ENCODE measurements around the gene ZNF20.
A peak's percentile ranks its signal among the peaks of the same experiment; 100 is the strongest.

Gene ZNF20

GRCh38 chr19:12139885-12140544 lies at the start of gene ZNF20:
Gene ZNF20 (minus strand): TSS chr19:12140350. CDS start chr19:12140182, 168 bp downstream.
- H3K4me1 ChIP-seq (ENCODE audit: insufficient read depth, low read length) = peaks cover 18% of the 10 kb centered on the region
- peak within 1 kb of the TSS; percentile 86 to 95 for H3K4me3 ChIP-seq (ENCODE audit: low read depth in 1 of 2, low read length in 2 of 2)
- H3K36me3 ChIP-seq (ENCODE audit: insufficient read depth, low read length) = peaks cover 22% of the 10 kb centered on the region
- peak within 1 kb of the TSS; percentile 84 for H3K27ac ChIP-seq (ENCODE audit: low read depth, low read length)
- no peaks in the 10 kb centered on the region for H3K9me3 ChIP-seq (ENCODE audit: low read length)
- H3K27me3 ChIP-seq (ENCODE audit: control insufficient read depth in 1 of 2, insufficient read depth in 2 of 2, low read length in 2 of 2) = no peaks in the 10 kb centered on the region
- peak within 1 kb of the TSS; percentile 37 for H3K9ac ChIP-seq (ENCODE audit: low read length)

GRCh38 chr19:12187625-12188024 lies 47.5 kb upstream of the ZNF20 start:
- H3K9me3 ChIP-seq (ENCODE audit: low read length) = peaks cover 22% of the 10 kb centered on the region
- no peak overlapping the region for H3K9ac ChIP-seq (ENCODE audit: low read length)
- H3K4me1 ChIP-seq (ENCODE audit: insufficient read depth, low read length) = no peaks in the 10 kb centered on the region
- peak overlapping the region in 1 of 2 donors; percentile 14 for H3K4me3 ChIP-seq (ENCODE audit: low read depth in 1 of 2, low read length in 2 of 2)
- peaks cover 46% of the 10 kb centered on the region for H3K36me3 ChIP-seq (ENCODE audit: insufficient read depth, low read length)
- H3K27ac ChIP-seq (ENCODE audit: low read depth, low read length) = no peak overlapping the region
- H3K27me3 ChIP-seq (ENCODE audit: control insufficient read depth in 1 of 2, insufficient read depth in 2 of 2, low read length in 2 of 2) = no peaks in the 10 kb centered on the region

GRCh38 chr19:12180377-12180776 lies 40.2 kb upstream of the ZNF20 start:
- Histone ChIP-seq H3K9me3 (ENCODE audit: low read length) (no peaks in the 10 kb centered on the region), H3K27ac (ENCODE audit: low read depth, low read length) (no peak overlapping the region), H3K36me3 (ENCODE audit: insufficient read depth, low read length) (no peaks in the 10 kb centered on the region), H3K27me3 (ENCODE audit: control insufficient read depth in 1 of 2, insufficient read depth in 2 of 2, low read length in 2 of 2) (no peaks in the 10 kb centered on the region), H3K4me1 (ENCODE audit: insufficient read depth, low read length) (no peaks in the 10 kb centered on the region), H3K9ac (ENCODE audit: low read length) (no peak overlapping the region), H3K4me3 (ENCODE audit: low read depth in 1 of 2, low read length in 2 of 2) (no peak overlapping the region)

- Histone ChIP-seq H3K4me3 (ENCODE audit: low read depth in 1 of 2, low read length in 2 of 2) (no peak overlapping the region), H3K36me3 (ENCODE audit: insufficient read depth, low read length) (peaks cover 6% of the 10 kb centered on the region), H3K4me1 (ENCODE audit: insufficient read depth, low read length) (peaks cover 29% of the 10 kb centered on the region), H3K9me3 (ENCODE audit: low read length) (no peaks in the 10 kb centered on the region), H3K27me3 (ENCODE audit: control insufficient read depth in 1 of 2, insufficient read depth in 2 of 2, low read length in 2 of 2) (no peaks in the 10 kb centered on the region), H3K9ac (ENCODE audit: low read length) (no peak overlapping the region), H3K27ac (ENCODE audit: low read depth, low read length) (no peak overlapping the region)
Observed at GRCh38 chr19:12166626-12167025, 26.5 kb upstream of the ZNF20 start.

GRCh38 chr19:12163826-12164225 lies 23.7 kb upstream of the ZNF20 start:
- Histone ChIP-seq H3K9me3 (ENCODE audit: low read length) (no peaks in the 10 kb centered on the region), H3K9ac (ENCODE audit: low read length) (peak overlapping the region; percentile 89), H3K4me3 (ENCODE audit: low read depth in 1 of 2, low read length in 2 of 2) (peak overlapping the region; percentile 53 to 97), H3K27me3 (ENCODE audit: control insufficient read depth in 1 of 2, insufficient read depth in 2 of 2, low read length in 2 of 2) (no peaks in the 10 kb centered on the region), H3K27ac (ENCODE audit: low read depth, low read length) (peak overlapping the region; percentile 83), H3K36me3 (ENCODE audit: insufficient read depth, low read length) (peaks cover 6% of the 10 kb centered on the region), H3K4me1 (ENCODE audit: insufficient read depth, low read length) (peaks cover 29% of the 10 kb centered on the region)

GRCh38 chr19:12162882-12163806 lies 23.0 kb upstream of the ZNF20 start, which contains the start of gene ZNF136:
Gene ZNF136 (plus strand): TSS chr19:12163096. CDS start chr19:12163204, 108 bp downstream.
- Histone ChIP-seq H3K4me1 (ENCODE audit: insufficient read depth, low read length) (peaks cover 29% of the 10 kb centered on the region), H3K27ac (ENCODE audit: low read depth, low read length) (peak within 1 kb of the TSS; percentile 83), H3K36me3 (ENCODE audit: insufficient read depth, low read length) (peaks cover 6% of the 10 kb centered on the region), H3K4me3 (ENCODE audit: low read depth in 1 of 2, low read length in 2 of 2) (peak within 1 kb of the TSS; percentile 53 to 97), H3K27me3 (ENCODE audit: control insufficient read depth in 1 of 2, insufficient read depth in 2 of 2, low read length in 2 of 2) (no peaks in the 10 kb centered on the region), H3K9ac (ENCODE audit: low read length) (peak within 1 kb of the TSS; percentile 89), H3K9me3 (ENCODE audit: low read length) (no peaks in the 10 kb centered on the region)

GRCh38 chr19:12162513-12162881 lies 22.3 kb upstream of the ZNF20 start:
- Histone ChIP-seq H3K9ac (ENCODE audit: low read length) (peak overlapping the region; percentile 89), H3K4me1 (ENCODE audit: insufficient read depth, low read length) (peaks cover 29% of the 10 kb centered on the region), H3K9me3 (ENCODE audit: low read length) (no peaks in the 10 kb centered on the region), H3K36me3 (ENCODE audit: insufficient read depth, low read length) (peaks cover 6% of the 10 kb centered on the region), H3K27me3 (ENCODE audit: control insufficient read depth in 1 of 2, insufficient read depth in 2 of 2, low read length in 2 of 2) (no peaks in the 10 kb centered on the region), H3K27ac (ENCODE audit: low read depth, low read length) (peak overlapping the region; percentile 83), H3K4me3 (ENCODE audit: low read depth in 1 of 2, low read length in 2 of 2) (peak overlapping the region; percentile 53 to 97)

- Histone ChIP-seq H3K4me1 (ENCODE audit: insufficient read depth, low read length) (peaks cover 13% of the 10 kb centered on the region), H3K36me3 (ENCODE audit: insufficient read depth, low read length) (peaks cover 2% of the 10 kb centered on the region), H3K27ac (ENCODE audit: low read depth, low read length) (no peak overlapping the region), H3K9me3 (ENCODE audit: low read length) (no peaks in the 10 kb centered on the region), H3K9ac (ENCODE audit: low read length) (no peak overlapping the region), H3K27me3 (ENCODE audit: control insufficient read depth in 1 of 2, insufficient read depth in 2 of 2, low read length in 2 of 2) (no peaks in the 10 kb centered on the region), H3K4me3 (ENCODE audit: low read depth in 1 of 2, low read length in 2 of 2) (no peak overlapping the region)
Observed at GRCh38 chr19:12159773-12160414, 19.7 kb upstream of the ZNF20 start.

- H3K9ac ChIP-seq (ENCODE audit: low read length) = peak within 1 kb of the TSS; percentile 42
- H3K4me3 ChIP-seq (ENCODE audit: low read depth in 1 of 2, low read length in 2 of 2) = peak within 1 kb of the TSS; percentile 83 to 87
- H3K27ac ChIP-seq (ENCODE audit: low read depth, low read length) = peak within 1 kb of the TSS; percentile 90
Observed at GRCh38 chr19:12156223-12157058, 16.3 kb upstream of the ZNF20 start, which contains the start of gene ZNF625. Gene ZNF625 (minus strand): TSS chr19:12156734. CDS start chr19:12156558, 176 bp downstream.

GRCh38 chr19:12155324-12155860 lies 15.2 kb upstream of the ZNF20 start:
- H3K4me1 ChIP-seq (ENCODE audit: insufficient read depth, low read length) = no peaks in the 10 kb centered on the region
- peaks cover under 1% of the 10 kb centered on the region for H3K36me3 ChIP-seq (ENCODE audit: insufficient read depth, low read length)
- no peaks in the 10 kb centered on the region for H3K27me3 ChIP-seq (ENCODE audit: control insufficient read depth in 1 of 2, insufficient read depth in 2 of 2, low read length in 2 of 2)
- H3K4me3 ChIP-seq (ENCODE audit: low read depth in 1 of 2, low read length in 2 of 2) = peak overlapping the region; percentile 83 to 87
- no peaks in the 10 kb centered on the region for H3K9me3 ChIP-seq (ENCODE audit: low read length)
- peak overlapping the region; percentile 90 for H3K27ac ChIP-seq (ENCODE audit: low read depth, low read length)
- H3K9ac ChIP-seq (ENCODE audit: low read length) = peak overlapping the region; percentile 42

More at GRCh38 chr19:12156223-12157058, 16.3 kb upstream of the ZNF20 start, which contains the start of gene ZNF625:
- Histone ChIP-seq H3K9me3 (ENCODE audit: low read length) (no peaks in the 10 kb centered on the region), H3K4me1 (ENCODE audit: insufficient read depth, low read length) (no peaks in the 10 kb centered on the region), H3K27me3 (ENCODE audit: control insufficient read depth in 1 of 2, insufficient read depth in 2 of 2, low read length in 2 of 2) (no peaks in the 10 kb centered on the region), H3K36me3 (ENCODE audit: insufficient read depth, low read length) (no peaks in the 10 kb centered on the region)
